Fibroblast of pulmonary artery (primary cell): ENCODE measurements around the gene GARNL3.

Experiments
- DNase-seq: peaks from one replicate; pipeline ENCODE4 v3.0.0-alpha.2; 2010; ENCODE audit warnings: low read depth
- H3K4me3 ChIP-seq: replicated peaks from 2 replicates; pipeline ENCODE4 v1.5.1; 2011; ENCODE audit warnings: low read depth, mild to moderate bottlenecking, control low read depth, low read length, moderate library complexity
- TF ChIP-seq, protein P1 (sequence below): IDR thresholded peaks from 2 replicates; pipeline ENCODE4 v1.5.1; 2011; ENCODE audit warnings: mild to moderate bottlenecking, control low read depth, low read length, inconsistent platforms; ENCODE audit errors: missing control alignments

Gene GARNL3

DNA sequence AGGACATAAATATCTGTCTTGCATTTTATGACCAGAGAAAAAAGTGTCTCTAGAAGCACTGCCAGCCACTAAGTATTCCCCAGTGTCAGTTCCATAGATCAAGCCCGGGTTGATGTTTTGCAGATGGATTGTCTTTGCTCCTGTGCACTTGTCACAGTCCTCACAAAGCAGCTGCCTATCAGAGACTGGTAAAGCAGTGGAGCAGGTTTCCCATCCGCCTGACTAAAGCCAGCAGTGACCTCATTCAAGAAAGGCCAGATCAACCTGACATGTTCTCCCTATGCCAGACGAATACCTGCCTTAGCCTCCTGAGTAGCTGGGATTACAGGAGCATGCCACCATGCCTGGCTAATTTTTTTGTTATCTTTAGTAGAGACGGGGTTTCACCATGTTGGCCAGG, 26.8 kb upstream of the GARNL3 start:
- no peak for DNase-seq
- TF ChIP-seq, protein P1, sequence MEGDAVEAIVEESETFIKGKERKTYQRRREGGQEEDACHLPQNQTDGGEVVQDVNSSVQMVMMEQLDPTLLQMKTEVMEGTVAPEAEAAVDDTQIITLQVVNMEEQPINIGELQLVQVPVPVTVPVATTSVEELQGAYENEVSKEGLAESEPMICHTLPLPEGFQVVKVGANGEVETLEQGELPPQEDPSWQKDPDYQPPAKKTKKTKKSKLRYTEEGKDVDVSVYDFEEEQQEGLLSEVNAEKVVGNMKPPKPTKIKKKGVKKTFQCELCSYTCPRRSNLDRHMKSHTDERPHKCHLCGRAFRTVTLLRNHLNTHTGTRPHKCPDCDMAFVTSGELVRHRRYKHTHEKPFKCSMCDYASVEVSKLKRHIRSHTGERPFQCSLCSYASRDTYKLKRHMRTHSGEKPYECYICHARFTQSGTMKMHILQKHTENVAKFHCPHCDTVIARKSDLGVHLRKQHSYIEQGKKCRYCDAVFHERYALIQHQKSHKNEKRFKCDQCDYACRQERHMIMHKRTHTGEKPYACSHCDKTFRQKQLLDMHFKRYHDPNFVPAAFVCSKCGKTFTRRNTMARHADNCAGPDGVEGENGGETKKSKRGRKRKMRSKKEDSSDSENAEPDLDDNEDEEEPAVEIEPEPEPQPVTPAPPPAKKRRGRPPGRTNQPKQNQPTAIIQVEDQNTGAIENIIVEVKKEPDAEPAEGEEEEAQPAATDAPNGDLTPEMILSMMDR: no peak
- H3K4me3 ChIP-seq: no peak overlapping the region

DNA sequence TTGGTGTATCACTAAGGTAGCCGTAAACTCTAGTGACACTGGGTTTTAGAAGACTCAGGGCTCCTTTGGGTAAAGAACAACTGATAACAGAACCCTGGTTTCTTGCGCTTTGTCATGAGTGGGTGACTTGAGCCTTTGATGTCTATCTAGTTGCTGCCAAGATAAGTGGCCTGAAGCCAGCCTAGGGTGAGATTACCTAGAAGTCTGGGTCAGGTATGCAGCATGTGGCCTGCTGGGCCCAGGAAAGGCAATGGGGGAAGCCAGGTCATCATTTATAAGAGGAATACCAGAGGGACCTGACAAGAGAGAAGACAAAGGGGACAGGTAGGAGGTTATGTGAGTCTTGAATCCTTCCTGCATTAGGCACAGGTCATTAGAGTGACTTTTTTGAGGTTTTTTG, 23.2 kb upstream of the GARNL3 start:
- H3K4me3 ChIP-seq: no peak overlapping the region
- DNase-seq: no peak
- TF ChIP-seq, protein P1: no peak

DNA sequence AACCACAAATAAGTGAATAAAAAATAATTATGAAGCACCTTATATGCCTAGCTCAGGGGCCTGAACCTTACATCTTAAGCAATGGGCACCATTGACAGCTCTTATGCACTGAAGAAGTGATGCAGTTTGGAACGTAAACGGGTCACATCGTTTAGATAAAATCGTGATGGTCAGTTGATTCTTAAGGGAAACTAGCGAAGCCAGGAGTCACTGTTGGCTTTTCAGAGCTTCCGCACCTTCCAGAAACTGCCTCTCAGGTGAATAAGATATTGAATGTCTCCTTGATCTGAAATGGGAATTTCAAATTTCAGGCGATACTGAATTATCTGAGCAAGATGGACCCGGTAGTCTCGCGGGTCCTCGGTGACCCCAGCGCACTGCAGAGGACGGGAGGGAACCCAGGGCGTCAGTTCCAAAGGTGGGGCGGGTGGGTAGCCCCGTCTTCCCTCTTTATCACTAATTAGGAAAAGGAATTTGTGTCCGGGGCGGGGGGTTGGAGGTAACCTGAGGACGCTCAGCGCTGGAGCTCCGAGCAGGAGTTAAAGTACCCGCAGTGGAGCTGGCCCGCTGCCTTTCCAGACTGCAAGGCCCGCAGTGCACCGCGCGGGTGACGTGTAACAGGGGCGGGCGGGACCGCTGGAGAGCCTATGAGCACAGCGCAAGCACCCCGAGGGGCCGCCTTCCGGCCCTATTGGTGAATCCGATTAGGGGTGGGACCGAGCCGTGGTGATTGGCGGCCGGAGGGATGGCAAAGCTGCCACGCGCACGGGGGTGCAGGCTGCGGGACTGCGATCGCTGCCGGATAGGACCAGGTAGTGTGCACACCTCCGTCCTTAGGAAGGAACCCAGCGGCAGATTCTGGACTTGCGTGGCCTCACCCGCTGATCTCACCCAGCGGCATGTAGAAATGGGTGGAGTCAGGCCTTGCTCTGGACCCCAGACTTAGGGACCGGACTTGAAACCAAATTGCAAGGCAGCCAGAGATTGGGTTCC, 19.7 kb upstream of the GARNL3 start:
- TF ChIP-seq, protein P1: no peak

DNA sequence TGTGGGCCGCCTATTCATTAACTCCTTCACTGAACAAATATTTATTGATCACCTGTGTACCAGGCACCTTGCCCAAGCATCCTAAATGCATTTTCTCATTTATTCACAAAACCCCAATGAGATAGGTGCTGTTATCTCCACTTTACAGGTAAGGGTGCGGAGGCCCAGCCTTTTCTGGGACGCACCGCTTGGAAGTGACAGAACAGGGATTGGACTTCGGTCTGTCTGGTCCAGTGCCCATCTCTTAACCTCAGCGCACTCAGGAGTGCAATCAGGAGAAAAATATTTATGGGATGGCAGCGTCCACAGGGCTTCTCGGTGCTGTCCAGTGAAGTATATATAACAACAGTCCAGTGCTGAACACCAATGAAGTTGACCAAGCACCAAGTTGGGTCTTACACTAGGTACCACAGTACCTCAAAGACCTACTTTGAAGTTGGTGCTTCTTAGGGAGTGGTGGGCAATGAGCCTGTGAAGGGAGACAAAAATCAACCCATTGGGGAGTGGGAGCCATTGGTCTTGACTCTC, 18.9 kb upstream of the GARNL3 start:
- TF ChIP-seq, protein P1: no peak
- no peak for DNase-seq
- peak overlapping the region; percentile 70 for H3K4me3 ChIP-seq

More for the DNA sequence above, 19.7 kb upstream of the GARNL3 start:
- peak overlapping the region; percentile 70 for H3K4me3 ChIP-seq
- DNase-seq: peak; percentile 93

DNA sequence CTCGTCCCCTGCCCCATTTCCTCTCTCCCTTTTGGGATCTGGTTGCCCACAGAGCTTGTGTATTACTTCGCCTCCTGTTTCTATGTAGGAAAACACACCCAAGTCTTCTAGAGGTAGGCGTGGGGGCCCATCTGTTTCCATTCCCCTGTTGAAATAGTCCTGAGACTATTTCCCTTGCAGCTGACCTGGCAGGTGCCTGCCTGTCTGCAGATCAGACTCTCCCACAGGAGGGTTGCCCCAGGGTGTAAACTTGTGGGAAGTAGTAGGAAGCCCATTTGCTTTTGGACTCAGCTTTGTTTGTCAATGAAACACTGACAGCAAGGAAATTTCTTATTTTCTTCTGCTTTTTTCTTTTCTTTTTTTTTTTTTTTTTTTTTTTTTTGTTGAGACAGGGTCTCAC, 16.3 kb upstream of the GARNL3 start:
- no peak for DNase-seq
- TF ChIP-seq, protein P1: no peak
- H3K4me3 ChIP-seq: no peak overlapping the region

DNA sequence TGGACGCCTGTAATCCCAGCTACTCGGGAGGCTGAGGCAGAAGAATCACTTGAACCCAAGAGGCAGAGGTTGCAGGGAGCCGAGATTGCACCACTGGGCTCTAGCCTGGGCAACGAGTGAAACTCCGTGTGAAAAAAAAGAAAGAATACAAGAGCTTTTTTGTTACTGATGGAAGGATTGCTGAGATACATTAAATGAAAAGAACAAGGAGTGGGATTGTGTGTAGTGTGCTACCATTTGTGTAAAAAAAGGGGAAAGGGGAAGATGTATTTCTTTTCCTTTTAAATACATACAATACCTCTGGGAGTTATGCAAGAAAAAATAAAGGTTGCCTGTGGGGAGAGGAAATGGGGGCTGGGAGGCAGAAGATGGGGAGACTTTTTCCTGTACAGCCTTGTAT, 14.7 kb upstream of the GARNL3 start:
- no peak for DNase-seq
- no peak overlapping the region for H3K4me3 ChIP-seq
- TF ChIP-seq, protein P1: no peak
